Neutrophil (primary cell): ENCODE results near the gene THUMPD3.
A peak's percentile ranks its signal among the peaks of the same experiment; 100 is the strongest.

ENCODE experiments used
- H3K27ac ChIP-seq: fragments of 200-600 bp; sonication (generic); 2 replicates; pipeline ENCODE4 v1.5.1; 2016; ENCODE audit warnings: mild to moderate bottlenecking, moderate library complexity
- H3K27me3 ChIP-seq: fragments of 200-600 bp; sonication (generic); 2 replicates; pipeline ENCODE4 v1.6.0; 2016; ENCODE audit warnings: mild to moderate bottlenecking
- H3K36me3 ChIP-seq: fragments of 200-600 bp; sonication (generic); 2 replicates; pipeline ENCODE4 v1.5.1; 2017
- H3K4me1 ChIP-seq, 2 experiments: fragments of 200-600 bp in 1 of 2; sonication (generic) in 1 of 2; 1 replicate in 1 of 2; 2 replicates in 1 of 2; pipeline versions ENCODE4 v1.5.1 to v1.6.1; 2013 to 2016; ENCODE audit warnings: low read depth in 1 of 2, low read length in 1 of 2, mild to moderate bottlenecking in 1 of 2, moderate library complexity in 1 of 2; ENCODE audit not compliant: control insufficient read depth in 1 of 2, insufficient read depth in 1 of 2
- H3K4me3 ChIP-seq, 2 experiments: fragments of 200-600 bp in 1 of 2; sonication (generic) in 1 of 2; 1 replicate in 1 of 2; 2 replicates in 1 of 2; pipeline ENCODE4 v1.5.1; 2013 to 2016; ENCODE audit warnings: low read depth in 1 of 2, low read length in 1 of 2, mild to moderate bottlenecking in 1 of 2, moderate library complexity in 1 of 2
- H3K9me3 ChIP-seq: fragments of 200-600 bp; sonication (generic); 2 replicates; pipeline ENCODE4 v1.5.1; 2016
- TF ChIP-seq, protein P1 (sequence below): fragments of 200-600 bp; sonication (generic); IDR thresholded peaks from 2 replicates; pipeline ENCODE4 v1.5.1; 2016; ENCODE audit warnings: antibody characterized with exemption

Gene THUMPD3

GRCh38 chr3:9408546-9408945 lies 45.7 kb downstream of the THUMPD3 start:
- Histone ChIP-seq H3K4me1 (peaks cover 18 to 21% of the 10 kb centered on the region in 2 experiments), H3K4me3 (no peak overlapping the region), H3K27ac (no peak overlapping the region), H3K36me3 (no peaks in the 10 kb centered on the region), H3K9me3 (no peaks in the 10 kb centered on the region), H3K27me3 (no peaks in the 10 kb centered on the region)
- TF ChIP-seq, protein P1, sequence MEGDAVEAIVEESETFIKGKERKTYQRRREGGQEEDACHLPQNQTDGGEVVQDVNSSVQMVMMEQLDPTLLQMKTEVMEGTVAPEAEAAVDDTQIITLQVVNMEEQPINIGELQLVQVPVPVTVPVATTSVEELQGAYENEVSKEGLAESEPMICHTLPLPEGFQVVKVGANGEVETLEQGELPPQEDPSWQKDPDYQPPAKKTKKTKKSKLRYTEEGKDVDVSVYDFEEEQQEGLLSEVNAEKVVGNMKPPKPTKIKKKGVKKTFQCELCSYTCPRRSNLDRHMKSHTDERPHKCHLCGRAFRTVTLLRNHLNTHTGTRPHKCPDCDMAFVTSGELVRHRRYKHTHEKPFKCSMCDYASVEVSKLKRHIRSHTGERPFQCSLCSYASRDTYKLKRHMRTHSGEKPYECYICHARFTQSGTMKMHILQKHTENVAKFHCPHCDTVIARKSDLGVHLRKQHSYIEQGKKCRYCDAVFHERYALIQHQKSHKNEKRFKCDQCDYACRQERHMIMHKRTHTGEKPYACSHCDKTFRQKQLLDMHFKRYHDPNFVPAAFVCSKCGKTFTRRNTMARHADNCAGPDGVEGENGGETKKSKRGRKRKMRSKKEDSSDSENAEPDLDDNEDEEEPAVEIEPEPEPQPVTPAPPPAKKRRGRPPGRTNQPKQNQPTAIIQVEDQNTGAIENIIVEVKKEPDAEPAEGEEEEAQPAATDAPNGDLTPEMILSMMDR = no peak

GRCh38 chr3:9409981-9410854 lies 47.4 kb downstream of the THUMPD3 start:
- TF ChIP-seq, protein P1 = no peak
- H3K27me3 ChIP-seq = no peaks in the 10 kb centered on the region
- H3K4me1 ChIP-seq = peaks cover 18 to 21% of the 10 kb centered on the region in 2 experiments
- H3K27ac ChIP-seq = peak overlapping the region; percentile 82
- H3K36me3 ChIP-seq = no peaks in the 10 kb centered on the region
- H3K4me3 ChIP-seq = no peak overlapping the region
- H3K9me3 ChIP-seq = no peaks in the 10 kb centered on the region

DNA sequence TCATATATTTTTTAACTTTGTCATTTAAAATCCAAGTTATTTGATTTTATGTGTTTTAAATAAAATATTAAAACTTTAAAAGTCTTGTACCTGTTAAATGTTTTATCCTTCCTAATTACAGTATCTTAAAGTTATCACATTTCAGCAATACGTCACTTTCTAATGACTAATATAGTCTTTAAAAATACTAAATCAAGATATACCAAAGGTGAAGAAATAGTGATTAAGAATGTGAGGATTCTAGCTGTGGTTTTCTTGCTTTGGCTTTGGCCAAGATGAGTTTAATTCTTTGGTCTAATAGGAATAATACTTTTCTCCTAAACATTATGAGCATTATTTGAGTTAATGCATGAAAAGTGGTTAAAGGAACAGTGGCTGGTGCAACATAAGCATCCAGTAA lies 48.4 kb downstream of the THUMPD3 start:
- Histone ChIP-seq H3K4me1 (peaks cover 18 to 21% of the 10 kb centered on the region in 2 experiments), H3K27me3 (no peaks in the 10 kb centered on the region), H3K27ac (peak overlapping the region; percentile 82), H3K4me3 (no peak overlapping the region), H3K36me3 (no peaks in the 10 kb centered on the region), H3K9me3 (no peaks in the 10 kb centered on the region)
- TF ChIP-seq, protein P1 = no peak

GRCh38 chr3:9412293-9412692 lies 49.4 kb downstream of the THUMPD3 start:
- Histone ChIP-seq H3K27me3 (no peaks in the 10 kb centered on the region), H3K27ac (peak overlapping the region; percentile 21), H3K4me1 (peaks cover 17 to 18% of the 10 kb centered on the region in 2 experiments), H3K4me3 (no peak overlapping the region), H3K36me3 (no peaks in the 10 kb centered on the region), H3K9me3 (no peaks in the 10 kb centered on the region)
- TF ChIP-seq, protein P1 = no peak

DNA sequence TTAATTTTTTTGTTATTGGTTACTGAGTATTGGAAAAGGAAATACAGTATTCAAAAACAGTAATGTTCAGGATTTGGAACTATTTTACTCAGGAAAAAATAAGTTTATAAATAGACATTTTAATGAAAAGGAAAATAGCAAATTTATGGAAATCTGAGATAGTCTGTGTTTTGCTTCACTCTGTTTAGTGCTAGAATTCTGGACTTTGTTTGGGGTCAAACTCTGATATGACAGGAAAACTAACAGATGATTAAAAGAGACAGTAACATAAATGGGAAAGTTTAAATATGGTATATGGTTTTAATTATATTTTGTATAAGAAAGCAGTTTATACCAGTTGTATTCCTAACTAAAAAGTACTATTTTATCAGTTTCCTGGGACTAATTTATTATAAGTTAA lies 52.0 kb downstream of the THUMPD3 start:
- TF ChIP-seq, protein P1 = no peak
- Histone ChIP-seq H3K27me3 (no peaks in the 10 kb centered on the region), H3K4me3 (no peak overlapping the region), H3K9me3 (no peaks in the 10 kb centered on the region), H3K27ac (no peak overlapping the region), H3K36me3 (no peaks in the 10 kb centered on the region), H3K4me1 (peaks cover 12 to 14% of the 10 kb centered on the region in 2 experiments)
